Endothelial cell (in vitro differentiated cells): ENCODE results near the gene CDH22. TPM values are rescaled to one million over a fixed set of nuclear protein-coding genes. Genes with fewer than 3 reads are reported as not detected.

Experiments
- DNase-seq: peaks from one replicate; pipeline ENCODE4 v3.0.0; 2021; ENCODE audit warnings: low spot score
- H3K27ac Mint-ChIP-seq: one replicate; pipeline ENCODE4 v1.8.0; 2021; ENCODE audit warnings: mixed read lengths, inconsistent platforms; ENCODE audit not compliant: unreplicated experiment
- H3K27me3 Mint-ChIP-seq: one replicate; pipeline ENCODE4 v1.8.0; 2021; ENCODE audit warnings: mild to moderate bottlenecking, moderate library complexity, mixed read lengths, inconsistent platforms; ENCODE audit not compliant: unreplicated experiment
- H3K36me3 Mint-ChIP-seq: one replicate; pipeline ENCODE4 v1.8.0; 2021; ENCODE audit warnings: mild to moderate bottlenecking, low read depth, mixed read lengths, inconsistent platforms; ENCODE audit not compliant: unreplicated experiment
- H3K4me1 Mint-ChIP-seq: one replicate; pipeline ENCODE4 v1.8.0; 2021; ENCODE audit warnings: mild to moderate bottlenecking, mixed read lengths, inconsistent platforms; ENCODE audit not compliant: unreplicated experiment
- H3K4me3 Mint-ChIP-seq: one replicate; pipeline ENCODE4 v1.8.0; 2021; ENCODE audit warnings: mild to moderate bottlenecking, mixed read lengths, inconsistent platforms; ENCODE audit not compliant: unreplicated experiment
- H3K9me3 Mint-ChIP-seq: one replicate; pipeline ENCODE4 v1.8.0; 2021; ENCODE audit warnings: mixed read lengths, inconsistent platforms; ENCODE audit not compliant: unreplicated experiment
- CTCF ChIP-seq: fragments of 200-600 bp; sonication (generic); IDR thresholded peaks from one replicate; pipeline ENCODE4 v1.5.0; 2021; ENCODE audit warnings: antibody characterized with exemption; ENCODE audit not compliant: unreplicated experiment
- total RNA-seq: library from RNA; stranded (reverse); fragmentation: NEBNext Ultra II Directional; extraction: Animal tissue kit (Norgen Biotek cat#: 25700); gene quantifications from one replicate; pipeline ENCODE4 v1.2.1, GENCODE V29; 2021; ENCODE audit not compliant: unreplicated experiment

CDH22 gene
- total RNA-seq, 1 donor from 2014 or later, result 1.3 TPM

- no peak for DNase-seq
- peaks cover 4% of the 10 kb centered on the region for H3K27me3 Mint-ChIP-seq
- no peaks in the 10 kb centered on the region for H3K36me3 Mint-ChIP-seq
- H3K9me3 Mint-ChIP-seq, result no peaks in the 10 kb centered on the region
- no peak overlapping the region for H3K4me3 Mint-ChIP-seq
- no peak overlapping the region for H3K27ac Mint-ChIP-seq
- TF ChIP-seq CTCF, result no peak
- no peaks in the 10 kb centered on the region for H3K4me1 Mint-ChIP-seq
These were observed 46.6 kb downstream of the CDH22 start for GRCh38 chr20:46261456-46262253.

- TF ChIP-seq CTCF, result no peak
- Mint-ChIP-seq H3K4me1 (no peaks in the 10 kb centered on the region), H3K27ac (no peak overlapping the region), H3K9me3 (no peaks in the 10 kb centered on the region), H3K36me3 (no peaks in the 10 kb centered on the region), H3K4me3 (no peak overlapping the region), H3K27me3 (peaks cover 4% of the 10 kb centered on the region)
- DNase-seq, result no peak
These were observed 47.3 kb downstream of the CDH22 start for GRCh38 chr20:46260936-46261454.

- TF ChIP-seq CTCF, result no peak
- Mint-ChIP-seq H3K27me3 (peaks cover 2% of the 10 kb centered on the region), H3K4me3 (no peak overlapping the region), H3K4me1 (no peaks in the 10 kb centered on the region), H3K27ac (no peak overlapping the region), H3K9me3 (no peaks in the 10 kb centered on the region), H3K36me3 (no peaks in the 10 kb centered on the region)
- no peak for DNase-seq
These were observed 47.8 kb downstream of the CDH22 start for GRCh38 chr20:46260480-46260879.

GRCh38 chr20:46259260-46259859, 48.9 kb downstream of the CDH22 start:
- no peak for TF ChIP-seq CTCF
- no peak for DNase-seq
- H3K4me1 Mint-ChIP-seq, result no peaks in the 10 kb centered on the region
- peaks cover 2% of the 10 kb centered on the region for H3K27me3 Mint-ChIP-seq
- H3K9me3 Mint-ChIP-seq, result no peaks in the 10 kb centered on the region
- no peaks in the 10 kb centered on the region for H3K36me3 Mint-ChIP-seq
- no peak overlapping the region for H3K4me3 Mint-ChIP-seq
- no peak overlapping the region for H3K27ac Mint-ChIP-seq

- Mint-ChIP-seq H3K27me3 (peaks cover under 1% of the 10 kb centered on the region), H3K9me3 (no peaks in the 10 kb centered on the region), H3K27ac (no peak overlapping the region), H3K36me3 (no peaks in the 10 kb centered on the region), H3K4me1 (no peaks in the 10 kb centered on the region), H3K4me3 (no peak overlapping the region)
- TF ChIP-seq CTCF, result no peak
- DNase-seq, result no peak
These were observed 50.4 kb downstream of the CDH22 start for GRCh38 chr20:46257887-46258286.
